T-helper 22 cell (primary cell): ENCODE results near the gene TMEM134.

ENCODE experiments used
- DNase-seq: peaks from one replicate; pipeline ENCODE4 v3.0.0-alpha.2; 2020; ENCODE audit warnings: low read depth

TMEM134 gene

GRCh38 chr11:67458266-67458665, 10.8 kb downstream of the TMEM134 start:
- no peak for DNase-seq

GRCh38 chr11:67457453-67457852, 11.6 kb downstream of the TMEM134 start:
- DNase-seq = no peak

DNA sequence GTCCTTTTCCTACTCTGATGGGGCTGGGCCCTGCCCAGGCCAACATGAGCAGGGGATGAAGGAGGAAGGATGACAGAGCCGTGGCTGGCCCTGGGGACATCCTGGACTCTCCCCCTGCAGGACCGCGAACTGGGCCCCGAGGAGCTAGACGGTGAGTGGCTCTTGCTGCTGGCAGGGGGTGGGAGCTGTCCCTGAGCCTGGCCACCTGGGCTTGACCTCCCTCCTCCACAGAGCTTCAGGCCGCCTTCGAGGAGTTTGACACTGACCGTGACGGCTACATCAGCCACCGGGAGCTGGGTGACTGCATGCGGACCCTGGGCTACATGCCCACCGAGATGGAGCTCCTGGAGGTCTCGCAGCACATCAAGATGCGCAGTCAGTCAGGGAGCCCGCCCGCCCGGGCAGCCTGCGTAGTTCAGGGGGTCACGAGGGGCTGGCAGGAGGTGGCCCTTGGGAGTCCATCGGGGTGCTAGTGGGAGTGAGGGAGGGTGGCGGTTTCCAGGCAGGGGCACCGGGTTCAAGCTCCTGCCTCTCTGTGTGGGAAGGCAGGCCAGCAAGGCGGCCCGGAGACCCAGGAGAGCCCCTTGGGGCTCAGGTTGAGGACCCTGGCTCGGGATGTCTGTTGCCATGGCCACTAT, 12.9 kb downstream of the TMEM134 start:
- DNase-seq = no peak

- DNase-seq = no peak
These were observed 14.0 kb downstream of the TMEM134 start, which contains the start of gene CABP4 for GRCh38 chr11:67455054-67455453. TSS of gene CABP4 (plus strand) at chr11:67455354. CDS start at chr11:67455424, 70 bp downstream.

- DNase-seq = no peak
These were observed 15.0 kb downstream of the TMEM134 start for GRCh38 chr11:67453816-67454732.

DNA sequence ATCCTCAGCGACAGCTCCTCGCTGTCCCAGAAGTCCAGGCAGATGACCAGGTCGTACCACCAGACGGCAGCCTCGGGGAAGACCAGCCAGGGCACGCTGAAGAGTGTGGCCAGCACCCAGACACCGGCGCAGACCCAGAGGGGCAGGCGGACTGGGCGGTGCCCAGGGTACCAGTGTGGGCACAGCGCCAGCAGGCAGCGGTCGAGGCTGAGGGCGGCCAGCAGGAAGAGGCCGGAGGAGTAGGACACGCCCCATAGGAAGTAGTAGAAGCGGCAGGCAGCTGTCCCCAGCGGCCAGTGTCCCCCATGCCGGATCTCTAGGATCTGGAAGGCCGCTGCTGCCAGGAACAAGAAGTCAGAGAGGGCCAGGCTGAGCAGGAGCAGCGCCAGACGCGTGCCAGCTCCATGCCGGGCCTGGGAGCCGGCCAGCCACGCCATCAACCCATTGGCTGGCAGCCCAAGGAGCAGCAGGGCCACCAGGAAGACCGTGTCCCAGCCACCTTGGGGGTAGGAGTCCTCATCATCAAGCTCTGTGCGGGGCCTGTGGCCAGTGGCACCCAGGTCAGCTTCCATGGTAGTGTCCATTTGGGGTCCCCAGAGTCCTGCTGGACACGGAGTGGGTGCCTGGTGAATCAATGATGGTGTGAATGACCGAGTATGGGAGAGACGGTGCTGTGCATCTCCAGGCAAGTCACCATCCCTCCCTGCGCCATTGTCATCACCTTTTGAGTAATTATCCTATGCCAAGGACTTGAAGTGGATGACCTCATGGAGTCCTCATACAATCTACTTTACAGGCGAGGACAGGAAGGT, 16.7 kb downstream of the TMEM134 start, which contains the start of gene GPR152:
Gene GPR152, minus strand, starts transcription at position 589 of the 812 bp plus-strand sequence. Its CDS starts 5 bp downstream, at position 584.
- no peak for DNase-seq

DNA sequence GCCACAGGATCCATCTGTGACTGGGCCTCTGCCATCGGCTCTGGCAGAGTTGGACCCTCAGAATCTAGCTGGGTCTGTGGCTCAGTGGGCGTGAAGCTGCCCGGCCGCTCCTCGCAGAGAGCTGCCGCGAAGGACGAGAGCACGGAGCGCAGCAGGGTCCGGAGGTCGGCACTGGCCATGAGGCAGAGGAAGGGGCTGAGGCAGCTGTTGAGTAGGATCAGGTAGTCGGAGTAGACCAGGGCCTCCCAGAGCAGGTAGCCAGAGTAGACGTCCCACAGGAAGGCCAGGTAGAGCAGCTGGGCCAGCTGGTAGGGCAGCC, 17.4 kb downstream of the TMEM134 start:
- no peak for DNase-seq

- DNase-seq = no peak
These were observed 18.0 kb downstream of the TMEM134 start for GRCh38 chr11:67450796-67451657.

DNA sequence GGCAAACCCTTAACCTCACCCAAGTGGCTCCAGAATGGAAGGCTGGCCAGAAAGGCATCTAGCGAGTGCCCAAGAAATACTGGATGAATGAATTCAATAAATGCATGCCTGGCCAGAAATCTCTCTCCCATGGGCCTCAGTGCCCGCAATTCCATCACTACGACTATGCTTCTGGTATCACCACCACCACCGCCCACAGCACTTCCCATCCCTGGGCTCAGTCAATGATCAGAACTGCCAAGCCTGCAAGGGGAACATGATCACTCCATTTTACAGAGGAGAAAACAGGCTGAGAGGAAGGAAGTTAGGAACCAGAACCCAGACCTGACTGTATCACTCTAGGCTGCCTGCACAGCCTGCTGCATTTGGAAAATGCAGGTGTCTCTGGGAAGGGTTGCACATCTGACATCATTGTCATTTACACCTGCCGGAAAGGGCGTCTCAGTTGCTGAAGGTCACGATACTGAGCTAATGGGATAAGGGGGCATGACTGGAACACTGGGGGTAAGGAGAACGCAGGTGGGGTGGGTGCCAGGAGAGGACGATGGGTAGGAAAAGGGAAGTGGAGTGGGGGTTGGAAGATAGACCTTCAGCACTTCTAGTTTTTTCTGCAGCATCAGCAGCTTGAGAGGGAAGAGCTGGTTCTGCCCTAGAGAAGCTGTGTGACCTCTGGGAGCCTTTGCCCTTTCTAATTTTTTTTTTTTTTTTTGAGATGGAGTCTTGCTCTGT, 19.8 kb downstream of the TMEM134 start:
- DNase-seq = no peak

- no peak for DNase-seq
These were observed 20.8 kb downstream of the TMEM134 start for GRCh38 chr11:67448220-67448609.

GRCh38 chr11:67445515-67445914, 23.5 kb downstream of the TMEM134 start:
- no peak for DNase-seq

DNA sequence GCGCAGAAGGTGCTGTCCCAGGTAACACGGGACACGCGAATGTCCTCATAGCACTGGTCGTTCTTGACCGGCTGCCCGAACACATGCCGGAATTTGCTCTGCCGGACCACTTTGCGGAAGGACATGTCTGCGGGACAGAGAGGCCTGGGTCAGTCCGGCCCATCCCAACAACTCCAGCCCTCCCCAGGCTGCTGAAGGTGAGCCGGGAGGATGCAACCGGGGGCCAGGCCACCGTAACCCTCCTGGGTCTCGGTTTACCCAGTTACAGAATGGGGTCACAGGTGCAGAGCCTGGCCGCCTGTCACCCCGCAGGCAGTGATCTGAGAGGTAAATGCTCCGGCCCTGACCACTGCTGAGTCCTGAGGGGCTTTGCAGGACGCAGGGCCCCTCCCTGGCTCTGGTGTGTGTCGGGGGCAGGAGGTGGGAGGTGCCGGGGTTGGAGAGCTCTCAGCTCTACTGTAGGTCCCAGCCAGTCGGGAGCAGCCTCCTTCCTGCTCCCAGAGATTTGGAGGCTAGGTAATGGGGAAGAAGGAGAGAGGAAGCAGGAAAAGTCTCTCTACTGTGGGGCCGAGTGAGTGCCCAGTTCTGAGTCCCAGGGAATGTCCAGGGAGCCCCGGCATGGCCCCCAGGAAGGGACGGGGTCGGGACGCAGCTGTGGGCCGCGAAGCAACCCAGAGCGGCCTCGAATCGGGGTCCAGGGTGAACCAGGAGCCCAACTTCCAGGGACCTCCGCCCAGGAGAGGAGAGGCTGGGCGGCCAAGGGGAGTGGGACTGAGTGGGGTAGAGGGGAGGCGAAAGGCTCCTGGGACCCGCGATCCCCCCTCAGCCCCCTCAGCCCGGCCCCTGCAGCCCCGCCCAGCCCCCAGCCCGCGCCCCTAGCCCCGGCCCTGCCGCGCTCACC, 26.3 kb downstream of the TMEM134 start:
- DNase-seq = no peak

DNA sequence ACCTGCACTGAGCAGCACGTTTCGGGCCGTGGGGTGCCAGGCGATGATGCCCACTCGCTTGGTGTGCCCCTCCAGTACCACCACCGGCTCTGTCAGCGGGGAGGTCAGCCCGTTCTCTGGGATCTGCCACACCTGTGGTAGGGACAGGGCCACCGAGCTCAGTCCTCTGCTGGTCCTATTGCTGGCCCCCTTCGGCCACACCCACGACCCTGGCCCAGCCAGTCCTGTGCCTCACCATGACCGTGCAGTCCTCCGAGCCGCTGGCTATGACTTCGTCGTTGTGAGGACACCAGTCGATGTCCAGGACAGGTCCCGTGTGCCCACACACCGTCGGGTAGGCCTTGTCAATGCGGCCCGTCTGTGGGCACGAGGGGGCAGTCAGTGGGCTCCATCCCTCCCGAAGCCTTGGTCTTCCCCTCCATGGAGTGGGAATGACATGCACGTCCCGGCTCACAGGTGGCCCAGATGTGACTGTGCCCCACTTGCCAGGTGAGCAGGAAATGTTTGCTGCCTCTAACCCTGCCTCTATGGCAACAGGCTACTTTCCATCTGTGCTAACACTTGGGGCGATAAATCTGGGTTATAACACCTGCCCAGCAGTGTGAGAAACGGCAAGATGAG, 27.2 kb downstream of the TMEM134 start:
- DNase-seq = no peak

- no peak for DNase-seq
These were observed 27.9 kb downstream of the TMEM134 start for GRCh38 chr11:67441098-67441563.

DNA sequence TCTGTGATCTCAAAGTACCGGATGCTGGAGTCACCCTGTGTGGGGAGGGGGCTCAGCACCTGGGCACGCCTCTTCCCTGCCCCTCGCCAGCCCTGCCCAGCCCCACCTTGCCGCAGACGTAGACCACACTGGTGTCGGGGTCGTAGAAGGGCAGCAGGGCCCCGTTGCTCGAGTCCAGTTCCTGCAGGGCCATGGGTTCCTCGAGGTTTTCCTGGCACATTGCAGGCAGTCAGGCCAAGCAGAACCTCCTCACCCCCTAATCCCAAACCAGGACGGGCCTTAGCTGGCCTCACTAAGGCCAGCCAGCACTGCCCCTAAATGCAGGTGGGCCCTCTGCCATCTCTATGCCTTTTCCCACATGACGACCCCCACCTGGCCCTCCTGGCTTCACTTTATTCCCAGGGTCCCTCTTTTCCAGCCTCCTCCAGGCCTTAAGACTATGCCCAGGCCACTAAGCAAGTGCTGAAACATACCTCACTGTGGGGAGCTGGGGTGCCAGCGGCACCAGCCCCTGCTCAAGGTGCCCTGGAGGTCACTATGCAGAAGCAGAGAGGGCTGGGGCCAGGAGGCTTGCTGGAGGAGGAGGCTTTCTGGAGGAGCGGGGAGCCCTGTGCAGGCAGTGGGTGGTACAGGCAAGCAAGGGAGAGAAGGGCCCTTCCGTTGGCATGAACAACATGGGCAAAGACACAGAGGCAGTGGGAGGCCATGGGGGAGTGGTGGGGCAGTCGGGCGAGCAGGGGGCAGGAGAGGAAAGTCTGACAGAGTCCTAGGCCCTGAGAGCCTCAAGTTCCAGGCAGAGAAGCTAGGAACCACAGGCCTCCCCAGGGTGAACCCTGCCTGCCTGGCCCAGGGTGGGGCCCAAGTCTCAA, 28.6 kb downstream of the TMEM134 start:
- no peak for DNase-seq

- no peak for DNase-seq
These were observed 29.5 kb downstream of the TMEM134 start for GRCh38 chr11:67439321-67440228.
